IMR-90 (cell line): Measurements from ENCODE around the gene ABCC9. TPM values are rescaled to one million over a fixed set of nuclear protein-coding genes. Genes with fewer than 3 reads are reported as not detected.

ENCODE experiments used
- ATAC-seq: fragments of 200-7000 bp; cut with Tn5 transposase; 2 replicates; pipeline ENCODE4 v1.9.1; 2020; ENCODE audit warnings: low read depth, mild to moderate bottlenecking, moderate library complexity
- BruUV-seq: library from RNA; stranded (reverse); fragments of 400-500 nt; replicated peaks from 2 replicates; lab custom pipeline; 2021; lab: Mats Ljungman, UMichigan
- CTCF ChIA-PET: fragments of 300-600 bp; formaldehyde crosslinking; extraction: SDS; loops from one replicate; lab custom pipeline; 2021; ENCODE audit warnings: antibody characterized with exemption; lab: Yijun Ruan, JAX
- POLR2A ChIA-PET: fragments of 300-600 bp; sonication (Branson Sonifier 250); formaldehyde crosslinking; loops from one replicate; lab custom pipeline; 2022; ENCODE audit warnings: antibody characterized with exemption; ENCODE audit not compliant: unreplicated experiment; lab: Charles Lee
- DNase-seq: peaks from one replicate; pipeline ENCODE4 v3.0.0; 2013
- H2AFZ ChIP-seq: replicated peaks from 2 replicates; pipeline ENCODE3; 2013; ENCODE audit warnings: low read length, mild to moderate bottlenecking; ENCODE audit not compliant: poor library complexity
- H2AK5ac ChIP-seq: 2 replicates; pipeline ENCODE4 v1.6.1; 2013; ENCODE audit warnings: low read depth, low read length, inconsistent platforms
- H2AK9ac ChIP-seq: replicated peaks from 2 replicates; pipeline ENCODE3; 2013; ENCODE audit warnings: mild to moderate bottlenecking, low read depth, low read length, moderate library complexity; ENCODE audit not compliant: poor library complexity
- H2BK120ac ChIP-seq: 2 replicates; pipeline ENCODE4 v1.6.1; 2013; ENCODE audit warnings: low read depth, low read length, inconsistent platforms
- H2BK15ac ChIP-seq: 3 replicates; pipeline ENCODE4 v1.6.1; 2013; ENCODE audit warnings: low read depth, low read length, inconsistent platforms
- H2BK20ac ChIP-seq: 2 replicates; pipeline ENCODE4 v1.6.1; 2013; ENCODE audit warnings: low read depth, mild to moderate bottlenecking, inconsistent platforms, low read length, moderate library complexity
- H2BK5ac ChIP-seq: 2 replicates; pipeline ENCODE4 v1.6.1; 2013; ENCODE audit warnings: mild to moderate bottlenecking, low read depth, low read length, inconsistent platforms; ENCODE audit not compliant: poor library complexity, severe bottlenecking
- H3K14ac ChIP-seq: replicated peaks from 2 replicates; pipeline ENCODE4 v1.6.1; 2013; ENCODE audit warnings: low read depth, low read length, inconsistent platforms
- H3K18ac ChIP-seq: 2 replicates; pipeline ENCODE4 v1.6.1; 2013; ENCODE audit warnings: low read depth, low read length, control low read depth
- H3K23ac ChIP-seq: 2 replicates; pipeline ENCODE4 v1.6.1; 2013; ENCODE audit warnings: low read depth, low read length, inconsistent platforms
- H3K27ac ChIP-seq: 2 replicates; pipeline ENCODE4 v1.5.1; 2013; ENCODE audit warnings: mild to moderate bottlenecking, control low read depth, low read length; ENCODE audit not compliant: insufficient read depth
- H3K27me3 ChIP-seq: 2 replicates; pipeline ENCODE4 v1.6.1; 2013; ENCODE audit warnings: low read length; ENCODE audit not compliant: control insufficient read depth, insufficient read depth
- H3K36me3 ChIP-seq: 2 replicates; pipeline ENCODE4 v1.6.1; 2013; ENCODE audit warnings: low read length, mixed read lengths; ENCODE audit not compliant: control insufficient read depth, insufficient read depth
- H3K4ac ChIP-seq: 2 replicates; pipeline ENCODE4 v1.6.1; 2013; ENCODE audit warnings: low read depth, low read length, inconsistent platforms
- H3K4me1 ChIP-seq: 2 replicates; pipeline ENCODE4 v1.6.1; 2013; ENCODE audit warnings: low read length, mixed read lengths; ENCODE audit not compliant: control insufficient read depth, insufficient read depth
- H3K4me2 ChIP-seq: 2 replicates; pipeline ENCODE4 v1.6.1; 2013; ENCODE audit warnings: low read depth, mild to moderate bottlenecking, control low read depth, low read length, moderate library complexity
- H3K4me3 ChIP-seq: 2 replicates; pipeline ENCODE4 v1.5.1; 2013; ENCODE audit warnings: low read depth, mild to moderate bottlenecking, control low read depth, low read length, moderate library complexity; ENCODE audit not compliant: insufficient read depth
- H3K56ac ChIP-seq: 2 replicates; pipeline ENCODE4 v1.6.1; 2013; ENCODE audit warnings: low read length, inconsistent platforms; ENCODE audit not compliant: insufficient read depth; ENCODE audit errors: extremely low read depth
- H3K79me1 ChIP-seq, 2 experiments: 2 replicates each; pipeline ENCODE4 v1.6.1; 2013; ENCODE audit warnings: low read length in 2 of 2, inconsistent platforms in 1 of 2, low read depth in 1 of 2
- H3K9ac ChIP-seq: 2 replicates; pipeline ENCODE4 v1.6.1; 2013; ENCODE audit warnings: low read depth, low read length, control low read depth
- H3K9me1 ChIP-seq: 2 replicates; pipeline ENCODE4 v1.6.1; 2013; ENCODE audit warnings: low read length, inconsistent platforms; ENCODE audit not compliant: insufficient read depth
- H3K9me3 ChIP-seq: 2 replicates; pipeline ENCODE4 v1.6.1; 2013; ENCODE audit warnings: low read length; ENCODE audit not compliant: control insufficient read depth, insufficient read depth
- H4K20me1 ChIP-seq: 2 replicates; pipeline ENCODE4 v1.6.1; 2013; ENCODE audit warnings: low read length, inconsistent platforms; ENCODE audit not compliant: insufficient read depth
- H4K5ac ChIP-seq: 2 replicates; pipeline ENCODE4 v1.6.1; 2013; ENCODE audit warnings: mild to moderate bottlenecking, low read depth, low read length, control low read depth
- H4K8ac ChIP-seq, 2 experiments: 2 replicates each; pipeline ENCODE4 v1.6.1; 2013; ENCODE audit warnings: low read depth in 2 of 2, low read length in 2 of 2, control low read depth in 1 of 2, inconsistent platforms in 1 of 2
- H4K91ac ChIP-seq: 2 replicates; pipeline ENCODE4 v1.6.1; 2013; ENCODE audit warnings: low read depth, low read length, inconsistent platforms; ENCODE audit not compliant: insufficient read depth
- MAZ ChIP-seq: IDR thresholded peaks from 2 replicates; pipeline ENCODE4 v1.6.1; 2012; ENCODE audit warnings: low read depth, mild to moderate bottlenecking, low read length, improper control_type of control experiment, moderate library complexity, borderline replicate concordance
- WGBS, 2 experiments: methylation state at CpG; one replicate each; pipeline versions ENCODE4 v1.1.5 to v1.1.7; 2013; ENCODE audit warnings: missing lambda C conversion rate in 2 of 2; ENCODE audit not compliant: insufficient read length in 1 of 2; ENCODE audit errors: extremely low coverage in 2 of 2; 5-methylcytosine and 5-hydroxymethylcytosine counted together
- dilution Hi-C: fragments of 300-500 bp; cut with HindIII; formaldehyde crosslinking; loops from one replicate; pipeline ENCODE4 v1.14.3; 2018; ENCODE audit warnings: low sequenced_read_pairs; ENCODE audit not compliant: unreplicated experiment
- in situ Hi-C: fragments of 300-500 bp; cut with MboI; formaldehyde crosslinking; loops from 3 replicates; pipeline ENCODE4 v1.14.3; 2019; ENCODE audit warnings: low sequenced_read_pairs, inconsistent platforms, mixed read lengths
- intact Hi-C: fragments of 100-400 bp; cut with micrococcal nuclease; formaldehyde crosslinking; loops from 2 replicates; pipeline ENCODE4 v1.10.0; 2022
- polyA plus RNA-seq, 3 experiments: library from polyadenylated mRNA; depleted of rRNA; stranded (reverse); fragments of >200 nt; gene quantifications; 2 replicates each; pipeline ENCODE4 v1.2.3, GENCODE V29; 2012; ENCODE audit warnings: low replicate concordance in 1 of 3
- total RNA-seq: library from RNA; depleted of rRNA; stranded (reverse); fragments of >200 nt; gene quantifications from 2 replicates; pipeline ENCODE4 v1.2.3, GENCODE V29; 2012
- TF ChIP-seq, protein P1 (sequence below): conservative IDR thresholded peaks from 2 replicates; pipeline ENCODE4 v1.5.1; 2012; ENCODE audit warnings: mild to moderate bottlenecking, low read depth, low read length, improper control_type of control experiment

ABCC9 gene
- total and polyA plus RNA-seq, 2 of the 4 experiments (the other 2 are of a cell fraction) = 1.2 to 6.6 TPM

GRCh38 chr12:21877293-21877982, 63.8 kb downstream of the ABCC9 start:
- Histone ChIP-seq H3K4me2 (no peak overlapping the region), H3K9me3 (no peaks in the 10 kb centered on the region), H3K56ac (no peak overlapping the region), H2AK5ac (no peak overlapping the region), H3K27me3 (no peaks in the 10 kb centered on the region), H3K14ac (no peak overlapping the region), H3K27ac (no peak overlapping the region), H2BK15ac (no peak overlapping the region), H3K23ac (no peak overlapping the region), H3K4ac (no peak overlapping the region), H3K4me1 (no peaks in the 10 kb centered on the region), H4K20me1 (no peaks in the 10 kb centered on the region), H4K91ac (no peak overlapping the region), H3K36me3 (no peaks in the 10 kb centered on the region), H3K9me1 (no peaks in the 10 kb centered on the region), H2AK9ac (no peak overlapping the region), H2BK20ac (no peak overlapping the region), H4K5ac (no peak overlapping the region), H4K8ac (no peak overlapping the region), H2BK5ac (peak overlapping the region; percentile 8), H3K18ac (no peak overlapping the region), H2BK120ac (no peak overlapping the region), H2AFZ (no peak overlapping the region), H3K79me1 (no peaks in the 10 kb centered on the region), H3K9ac (no peak overlapping the region), H3K4me3 (no peak overlapping the region)
- BruUV-seq = no TSS peak
- ChIA-PET CTCF (no interaction called here), POLR2A (no interaction called here)
- DNase-seq (no peak), ATAC-seq (no peak)
- intact Hi-C loops = no loop called here
- TF ChIP-seq, protein P1, sequence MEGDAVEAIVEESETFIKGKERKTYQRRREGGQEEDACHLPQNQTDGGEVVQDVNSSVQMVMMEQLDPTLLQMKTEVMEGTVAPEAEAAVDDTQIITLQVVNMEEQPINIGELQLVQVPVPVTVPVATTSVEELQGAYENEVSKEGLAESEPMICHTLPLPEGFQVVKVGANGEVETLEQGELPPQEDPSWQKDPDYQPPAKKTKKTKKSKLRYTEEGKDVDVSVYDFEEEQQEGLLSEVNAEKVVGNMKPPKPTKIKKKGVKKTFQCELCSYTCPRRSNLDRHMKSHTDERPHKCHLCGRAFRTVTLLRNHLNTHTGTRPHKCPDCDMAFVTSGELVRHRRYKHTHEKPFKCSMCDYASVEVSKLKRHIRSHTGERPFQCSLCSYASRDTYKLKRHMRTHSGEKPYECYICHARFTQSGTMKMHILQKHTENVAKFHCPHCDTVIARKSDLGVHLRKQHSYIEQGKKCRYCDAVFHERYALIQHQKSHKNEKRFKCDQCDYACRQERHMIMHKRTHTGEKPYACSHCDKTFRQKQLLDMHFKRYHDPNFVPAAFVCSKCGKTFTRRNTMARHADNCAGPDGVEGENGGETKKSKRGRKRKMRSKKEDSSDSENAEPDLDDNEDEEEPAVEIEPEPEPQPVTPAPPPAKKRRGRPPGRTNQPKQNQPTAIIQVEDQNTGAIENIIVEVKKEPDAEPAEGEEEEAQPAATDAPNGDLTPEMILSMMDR = no peak
- TF ChIP-seq MAZ = no peak
- in situ Hi-C loops = no loop called here
- dilution Hi-C loops = no loop called here
- WGBS, 2 experiments = 100% methylated on average over 1 of the region's 2 CpGs; no CpG with 5 or more reads in 1 of the 2 experiments
